Transverse colon (tissue), 3 donors: ENCODE data around the gene WWP2.

Experiments used
- POLR2A ChIP-seq: fragments of 450-650 bp; IDR thresholded peaks from one replicate; pipeline ENCODE4 v1.6.1; 2016; ENCODE audit warnings: antibody characterized with exemption, mild to moderate bottlenecking, moderate library complexity
- TF ChIP-seq, protein P1 (sequence below), 5 experiments: fragments of 200-600 bp in 3 of 5; fragments of 450-650 bp in 2 of 5; sonication (generic) in 3 of 5; IDR thresholded peaks; 1 replicate in 2 of 5; 2 replicates in 3 of 5; pipeline ENCODE4 v1.5.1; 2016 to 2017; ENCODE audit warnings: antibody characterized with exemption in 5 of 5, inconsistent platforms in 3 of 5, mild to moderate bottlenecking in 2 of 5, moderate library complexity in 1 of 5

DNA sequence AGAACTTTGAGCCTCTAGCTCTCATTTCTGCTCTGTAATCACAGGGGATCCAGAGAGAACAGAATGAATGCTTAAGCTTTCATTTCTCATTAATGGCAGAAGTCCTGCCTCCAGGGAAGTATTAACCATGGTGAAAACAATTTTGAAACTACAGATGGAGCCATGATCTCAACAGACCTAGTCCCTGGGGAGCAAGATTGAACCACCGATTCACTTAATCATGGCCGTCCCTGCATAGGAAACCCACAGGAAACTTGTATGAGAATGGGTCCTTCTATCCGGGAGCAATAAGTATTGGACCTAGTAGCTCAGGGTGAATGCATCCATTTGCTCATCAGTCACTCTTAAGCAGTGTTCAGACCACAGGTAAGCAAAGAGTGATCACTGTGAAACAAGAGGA lies 148.8 kb downstream of the WWP2 start:
- TF ChIP-seq POLR2A, result no peak
- TF ChIP-seq, protein P1, sequence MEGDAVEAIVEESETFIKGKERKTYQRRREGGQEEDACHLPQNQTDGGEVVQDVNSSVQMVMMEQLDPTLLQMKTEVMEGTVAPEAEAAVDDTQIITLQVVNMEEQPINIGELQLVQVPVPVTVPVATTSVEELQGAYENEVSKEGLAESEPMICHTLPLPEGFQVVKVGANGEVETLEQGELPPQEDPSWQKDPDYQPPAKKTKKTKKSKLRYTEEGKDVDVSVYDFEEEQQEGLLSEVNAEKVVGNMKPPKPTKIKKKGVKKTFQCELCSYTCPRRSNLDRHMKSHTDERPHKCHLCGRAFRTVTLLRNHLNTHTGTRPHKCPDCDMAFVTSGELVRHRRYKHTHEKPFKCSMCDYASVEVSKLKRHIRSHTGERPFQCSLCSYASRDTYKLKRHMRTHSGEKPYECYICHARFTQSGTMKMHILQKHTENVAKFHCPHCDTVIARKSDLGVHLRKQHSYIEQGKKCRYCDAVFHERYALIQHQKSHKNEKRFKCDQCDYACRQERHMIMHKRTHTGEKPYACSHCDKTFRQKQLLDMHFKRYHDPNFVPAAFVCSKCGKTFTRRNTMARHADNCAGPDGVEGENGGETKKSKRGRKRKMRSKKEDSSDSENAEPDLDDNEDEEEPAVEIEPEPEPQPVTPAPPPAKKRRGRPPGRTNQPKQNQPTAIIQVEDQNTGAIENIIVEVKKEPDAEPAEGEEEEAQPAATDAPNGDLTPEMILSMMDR (IDR thresholded peaks at IDR 0.05), result no peak
